ENCODE results near the gene SRGAP1. TPM values are rescaled to one million over a fixed set of nuclear protein-coding genes. Genes with fewer than 3 reads are reported as not detected.
A peak's percentile ranks its signal among the peaks of the same experiment; 100 is the strongest.
"Not testable (repeated sequence)": the region's sequence is repeated elsewhere in the genome, so short reads cannot be mapped to it uniquely, and the experiment has no call there.

Gene SRGAP1
- total RNA-seq, 1 donor = 26.1 TPM

DNA sequence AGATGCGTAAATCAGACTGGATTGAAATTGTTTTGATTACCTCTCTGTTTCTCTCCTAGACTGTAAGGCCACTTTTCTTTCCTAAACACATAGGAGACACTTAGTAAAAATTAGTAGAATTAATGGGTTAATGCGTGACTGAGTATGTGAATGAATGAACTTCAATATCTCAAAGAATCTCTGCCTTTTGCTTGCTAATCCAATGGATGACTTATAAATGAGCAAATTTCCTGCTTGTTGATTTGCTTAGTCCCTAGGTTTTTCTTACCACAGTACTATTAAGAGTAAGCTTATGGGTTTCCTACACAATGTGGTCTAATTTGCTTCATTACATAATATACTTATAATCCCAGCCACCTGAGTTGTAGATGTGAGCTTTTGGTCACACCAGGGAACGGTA, 164.1 kb downstream of the SRGAP1 start:
- no peak for DNase-seq (ENCODE audit: insufficient read length, low spot score, missing footprints)
- no peaks in the 10 kb centered on the region for H4K20me1 ChIP-seq (ENCODE audit: insufficient read depth, low read length)
- peaks cover 43% of the 10 kb centered on the region for H3K4me1 ChIP-seq (ENCODE audit: insufficient read depth, low read length)
- H3K4me2 ChIP-seq (ENCODE audit: insufficient read depth, low read length) = no peak overlapping the region
- no peaks in the 10 kb centered on the region for H3K9me3 ChIP-seq (ENCODE audit: low read depth, low read length)
- peak overlapping the region; percentile 46 for H3K27ac ChIP-seq (ENCODE audit: low read depth, low read length)
- no peak overlapping the region for H3K4me3 ChIP-seq (ENCODE audit: insufficient read depth, low read length)
- no peaks in the 10 kb centered on the region for H3K27me3 ChIP-seq (ENCODE audit: insufficient read depth, low read length)
- H3K36me3 ChIP-seq (ENCODE audit: insufficient read depth, low read length) = peaks cover 3% of the 10 kb centered on the region
- no peak overlapping the region for H2AFZ ChIP-seq (ENCODE audit: low read length)
- peaks cover 31% of the 10 kb centered on the region for H3K79me2 ChIP-seq (ENCODE audit: insufficient read depth, low read length)
- TF ChIP-seq, protein P1, sequence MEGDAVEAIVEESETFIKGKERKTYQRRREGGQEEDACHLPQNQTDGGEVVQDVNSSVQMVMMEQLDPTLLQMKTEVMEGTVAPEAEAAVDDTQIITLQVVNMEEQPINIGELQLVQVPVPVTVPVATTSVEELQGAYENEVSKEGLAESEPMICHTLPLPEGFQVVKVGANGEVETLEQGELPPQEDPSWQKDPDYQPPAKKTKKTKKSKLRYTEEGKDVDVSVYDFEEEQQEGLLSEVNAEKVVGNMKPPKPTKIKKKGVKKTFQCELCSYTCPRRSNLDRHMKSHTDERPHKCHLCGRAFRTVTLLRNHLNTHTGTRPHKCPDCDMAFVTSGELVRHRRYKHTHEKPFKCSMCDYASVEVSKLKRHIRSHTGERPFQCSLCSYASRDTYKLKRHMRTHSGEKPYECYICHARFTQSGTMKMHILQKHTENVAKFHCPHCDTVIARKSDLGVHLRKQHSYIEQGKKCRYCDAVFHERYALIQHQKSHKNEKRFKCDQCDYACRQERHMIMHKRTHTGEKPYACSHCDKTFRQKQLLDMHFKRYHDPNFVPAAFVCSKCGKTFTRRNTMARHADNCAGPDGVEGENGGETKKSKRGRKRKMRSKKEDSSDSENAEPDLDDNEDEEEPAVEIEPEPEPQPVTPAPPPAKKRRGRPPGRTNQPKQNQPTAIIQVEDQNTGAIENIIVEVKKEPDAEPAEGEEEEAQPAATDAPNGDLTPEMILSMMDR (IDR thresholded peaks at IDR 0.05; ENCODE audit: extremely low read depth, low read depth, low read length) = no peak

DNA sequence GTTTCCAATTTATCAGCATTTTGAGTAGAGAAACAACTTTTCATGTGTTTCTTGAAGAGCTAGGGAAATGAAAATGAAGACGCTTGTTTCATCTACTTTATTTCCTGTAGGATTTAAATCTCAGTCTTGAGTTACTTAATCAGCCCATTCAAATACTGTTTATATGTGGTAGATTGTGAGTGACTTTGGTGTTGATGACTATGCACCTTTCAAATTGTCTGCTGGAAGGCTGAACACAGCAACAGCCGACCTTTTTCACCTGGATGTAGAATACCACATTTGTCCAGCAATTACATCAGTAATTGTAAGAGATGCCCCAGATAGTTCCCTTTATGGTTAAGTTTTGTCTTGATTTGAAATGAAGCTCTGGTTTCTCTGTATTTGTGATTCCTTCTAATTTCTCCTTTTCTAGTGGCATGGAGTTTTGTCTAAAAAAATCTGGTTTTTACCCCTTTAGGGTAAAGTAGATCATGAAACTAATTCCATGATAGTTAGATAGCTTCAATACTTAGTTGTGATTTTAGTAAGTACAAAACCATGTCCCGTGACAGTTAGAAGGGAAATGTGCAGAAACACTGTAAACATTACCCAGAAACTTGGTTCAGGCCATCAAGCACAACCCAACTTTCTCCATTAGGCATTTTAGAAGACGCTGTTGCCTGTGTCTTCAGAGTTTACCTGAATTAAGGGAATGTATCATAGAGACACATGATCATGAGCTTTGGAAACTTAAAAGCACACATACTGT, 165.0 kb downstream of the SRGAP1 start:
- peaks cover 37% of the 10 kb centered on the region for H3K79me2 ChIP-seq (ENCODE audit: insufficient read depth, low read length)
- H3K4me1 ChIP-seq (ENCODE audit: insufficient read depth, low read length) = peaks cover 43% of the 10 kb centered on the region
- no peaks in the 10 kb centered on the region for H3K27me3 ChIP-seq (ENCODE audit: insufficient read depth, low read length)
- H3K4me2 ChIP-seq (ENCODE audit: insufficient read depth, low read length) = peak overlapping the region; percentile 47
- no peaks in the 10 kb centered on the region for H3K36me3 ChIP-seq (ENCODE audit: insufficient read depth, low read length)
- peak overlapping the region; percentile 84 for H3K27ac ChIP-seq (ENCODE audit: low read depth, low read length)
- H2AFZ ChIP-seq (ENCODE audit: low read length) = no peak overlapping the region
- no peaks in the 10 kb centered on the region for H3K9me3 ChIP-seq (ENCODE audit: low read depth, low read length)
- TF ChIP-seq, protein P1 (IDR thresholded peaks at IDR 0.05; ENCODE audit: extremely low read depth, low read depth, low read length) = no peak
- H4K20me1 ChIP-seq (ENCODE audit: insufficient read depth, low read length) = no peaks in the 10 kb centered on the region
- no peak overlapping the region for H3K4me3 ChIP-seq (ENCODE audit: insufficient read depth, low read length)
- no peak for DNase-seq (ENCODE audit: insufficient read length, low spot score, missing footprints)

- peak overlapping the region; percentile 47 for H3K4me2 ChIP-seq (ENCODE audit: insufficient read depth, low read length)
These were observed 165.7 kb downstream of the SRGAP1 start for GRCh38 chr12:64010069-64010686.

GRCh38 chr12:64016521-64016920, 172.0 kb downstream of the SRGAP1 start:
- no peak for DNase-seq (ENCODE audit: insufficient read length, low spot score, missing footprints)
- Histone ChIP-seq H3K79me2 (ENCODE audit: insufficient read depth, low read length) (peaks cover 40% of the 10 kb centered on the region), H3K9me3 (ENCODE audit: low read depth, low read length) (no peaks in the 10 kb centered on the region), H3K27ac (ENCODE audit: low read depth, low read length) (no peak overlapping the region), H2AFZ (ENCODE audit: low read length) (no peak overlapping the region), H3K4me1 (ENCODE audit: insufficient read depth, low read length) (peaks cover 5% of the 10 kb centered on the region), H3K27me3 (ENCODE audit: insufficient read depth, low read length) (no peaks in the 10 kb centered on the region), H3K36me3 (ENCODE audit: insufficient read depth, low read length) (peaks cover 9% of the 10 kb centered on the region), H3K4me2 (ENCODE audit: insufficient read depth, low read length) (no peak overlapping the region), H4K20me1 (ENCODE audit: insufficient read depth, low read length) (no peaks in the 10 kb centered on the region), H3K4me3 (ENCODE audit: insufficient read depth, low read length) (no peak overlapping the region)
- TF ChIP-seq, protein P1 (IDR thresholded peaks at IDR 0.05; ENCODE audit: extremely low read depth, low read depth, low read length) = no peak

More at GRCh38 chr12:64010069-64010686, 165.7 kb downstream of the SRGAP1 start:
- Histone ChIP-seq H3K27ac (ENCODE audit: low read depth, low read length) (peak overlapping the region; percentile 84), H3K79me2 (ENCODE audit: insufficient read depth, low read length) (peaks cover 40% of the 10 kb centered on the region), H3K9me3 (ENCODE audit: low read depth, low read length) (no peaks in the 10 kb centered on the region), H3K4me1 (ENCODE audit: insufficient read depth, low read length) (peaks cover 48% of the 10 kb centered on the region), H3K27me3 (ENCODE audit: insufficient read depth, low read length) (no peaks in the 10 kb centered on the region), H3K4me3 (ENCODE audit: insufficient read depth, low read length) (no peak overlapping the region), H4K20me1 (ENCODE audit: insufficient read depth, low read length) (no peaks in the 10 kb centered on the region), H3K36me3 (ENCODE audit: insufficient read depth, low read length) (no peaks in the 10 kb centered on the region), H2AFZ (ENCODE audit: low read length) (no peak overlapping the region)
- TF ChIP-seq, protein P1 (IDR thresholded peaks at IDR 0.05; ENCODE audit: extremely low read depth, low read depth, low read length) = no peak
- peak; percentile 37 for DNase-seq (ENCODE audit: insufficient read length, low spot score, missing footprints)

- not testable (repeated sequence) for H3K4me2 ChIP-seq (ENCODE audit: insufficient read depth, low read length); H3K9me3 ChIP-seq (ENCODE audit: low read depth, low read length); DNase-seq (ENCODE audit: insufficient read length, low spot score, missing footprints); H4K20me1 ChIP-seq (ENCODE audit: insufficient read depth, low read length); H3K27me3 ChIP-seq (ENCODE audit: insufficient read depth, low read length); H3K4me3 ChIP-seq (ENCODE audit: insufficient read depth, low read length); H3K4me1 ChIP-seq (ENCODE audit: insufficient read depth, low read length); H3K27ac ChIP-seq (ENCODE audit: low read depth, low read length); H2AFZ ChIP-seq (ENCODE audit: low read length)
- Histone ChIP-seq H3K36me3 (ENCODE audit: insufficient read depth, low read length) (peaks cover 12% of the 10 kb centered on the region), H3K79me2 (ENCODE audit: insufficient read depth, low read length) (peaks cover 42% of the 10 kb centered on the region)
These were observed 173.6 kb downstream of the SRGAP1 start for GRCh38 chr12:64018116-64018515.
